ENCODE results near the gene PRKAG2. TPM values are rescaled to one million over a fixed set of nuclear protein-coding genes. Genes with fewer than 3 reads are reported as not detected.

PRKAG2 gene
- total RNA-seq, 1 donor from 2014 or later = 17.9 TPM

DNA sequence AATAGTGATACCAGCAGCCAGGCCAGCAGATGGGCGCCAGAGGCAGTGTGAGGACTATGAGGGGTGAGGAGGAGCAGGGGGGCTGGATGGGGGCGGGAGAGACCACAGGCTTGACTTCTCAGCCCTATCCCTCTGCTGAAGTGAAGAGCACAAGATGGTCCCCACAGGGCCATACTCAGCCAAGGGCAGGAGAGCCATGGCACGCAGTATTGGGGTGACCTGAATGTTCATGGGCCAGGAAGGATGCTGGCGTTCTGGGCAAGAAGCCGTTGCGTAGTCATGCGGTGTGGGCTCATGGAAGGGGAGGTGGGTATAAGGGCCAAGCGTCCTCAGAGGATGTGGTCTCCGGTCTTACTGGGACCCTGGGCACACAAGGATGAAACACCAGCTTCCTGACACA, 146.3 kb downstream of the PRKAG2 start:
- H3K4me3 Mint-ChIP-seq = no peak overlapping the region
- H3K27me3 Mint-ChIP-seq = peaks cover 3% of the 10 kb centered on the region
- no peak overlapping the region for H3K27ac Mint-ChIP-seq
- DNase-seq (ENCODE audit: extremely low spot score, unreplicated experiment) = no peak
- no peaks in the 10 kb centered on the region for H3K36me3 Mint-ChIP-seq
- H3K9me3 Mint-ChIP-seq = no peaks in the 10 kb centered on the region
- peaks cover 24% of the 10 kb centered on the region for H3K4me1 Mint-ChIP-seq (ENCODE audit: unreplicated experiment)
- TF ChIP-seq, protein P1, sequence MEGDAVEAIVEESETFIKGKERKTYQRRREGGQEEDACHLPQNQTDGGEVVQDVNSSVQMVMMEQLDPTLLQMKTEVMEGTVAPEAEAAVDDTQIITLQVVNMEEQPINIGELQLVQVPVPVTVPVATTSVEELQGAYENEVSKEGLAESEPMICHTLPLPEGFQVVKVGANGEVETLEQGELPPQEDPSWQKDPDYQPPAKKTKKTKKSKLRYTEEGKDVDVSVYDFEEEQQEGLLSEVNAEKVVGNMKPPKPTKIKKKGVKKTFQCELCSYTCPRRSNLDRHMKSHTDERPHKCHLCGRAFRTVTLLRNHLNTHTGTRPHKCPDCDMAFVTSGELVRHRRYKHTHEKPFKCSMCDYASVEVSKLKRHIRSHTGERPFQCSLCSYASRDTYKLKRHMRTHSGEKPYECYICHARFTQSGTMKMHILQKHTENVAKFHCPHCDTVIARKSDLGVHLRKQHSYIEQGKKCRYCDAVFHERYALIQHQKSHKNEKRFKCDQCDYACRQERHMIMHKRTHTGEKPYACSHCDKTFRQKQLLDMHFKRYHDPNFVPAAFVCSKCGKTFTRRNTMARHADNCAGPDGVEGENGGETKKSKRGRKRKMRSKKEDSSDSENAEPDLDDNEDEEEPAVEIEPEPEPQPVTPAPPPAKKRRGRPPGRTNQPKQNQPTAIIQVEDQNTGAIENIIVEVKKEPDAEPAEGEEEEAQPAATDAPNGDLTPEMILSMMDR (conservative IDR thresholded peaks at IDR 0.05) = no peak

DNA sequence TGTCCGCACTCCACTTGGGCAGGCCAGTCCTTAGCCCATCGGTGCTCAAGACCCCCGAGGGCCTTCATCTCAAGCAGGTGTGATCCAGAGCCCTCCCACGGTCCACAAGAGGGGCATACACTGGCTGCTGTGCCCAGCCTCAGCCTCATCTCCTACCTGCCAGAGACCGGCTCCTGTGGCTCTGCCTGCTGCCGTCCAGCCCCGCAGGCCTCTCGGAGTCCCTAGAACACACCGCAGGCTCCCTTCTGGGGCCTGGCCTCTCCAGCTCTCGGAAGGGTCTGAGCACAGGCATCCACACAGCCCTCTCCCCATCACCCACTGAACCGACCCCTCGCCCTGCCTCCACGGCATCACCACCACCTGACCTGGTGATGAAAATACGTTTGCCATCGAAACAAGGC, 147.4 kb downstream of the PRKAG2 start:
- Mint-ChIP-seq H3K4me3 (no peak overlapping the region), H3K36me3 (no peaks in the 10 kb centered on the region), H3K27me3 (no peaks in the 10 kb centered on the region), H3K4me1 (ENCODE audit: unreplicated experiment) (peaks cover 18% of the 10 kb centered on the region), H3K9me3 (no peaks in the 10 kb centered on the region), H3K27ac (no peak overlapping the region)
- TF ChIP-seq, protein P1 (conservative IDR thresholded peaks at IDR 0.05) = no peak
- no peak for DNase-seq (ENCODE audit: extremely low spot score, unreplicated experiment)

DNA sequence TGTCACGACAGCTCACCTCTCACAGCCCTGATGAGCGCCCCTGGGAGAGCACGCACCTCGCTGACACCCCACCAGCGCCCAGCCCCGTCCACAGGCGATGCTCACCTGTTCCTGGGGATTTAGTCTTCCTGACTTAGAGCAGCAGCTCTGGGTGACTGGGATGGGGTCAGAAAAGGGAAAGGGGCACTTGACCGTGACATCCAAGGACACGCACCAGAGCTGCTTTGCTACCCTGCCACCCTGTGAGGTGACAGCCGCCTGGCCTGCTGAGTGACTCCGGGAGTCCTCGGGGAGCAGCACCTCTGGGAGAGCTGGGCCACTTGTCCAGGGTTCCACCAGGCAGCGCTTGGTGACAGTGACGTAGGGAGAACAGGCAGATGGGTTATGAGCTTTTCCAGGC, 148.2 kb downstream of the PRKAG2 start:
- no peak for DNase-seq (ENCODE audit: extremely low spot score, unreplicated experiment)
- Mint-ChIP-seq H3K4me3 (no peak overlapping the region), H3K27me3 (no peaks in the 10 kb centered on the region), H3K9me3 (no peaks in the 10 kb centered on the region), H3K4me1 (ENCODE audit: unreplicated experiment) (peaks cover 12% of the 10 kb centered on the region), H3K36me3 (no peaks in the 10 kb centered on the region), H3K27ac (peak overlapping the region; percentile 46)
- TF ChIP-seq, protein P1 (conservative IDR thresholded peaks at IDR 0.05) = no peak

DNA sequence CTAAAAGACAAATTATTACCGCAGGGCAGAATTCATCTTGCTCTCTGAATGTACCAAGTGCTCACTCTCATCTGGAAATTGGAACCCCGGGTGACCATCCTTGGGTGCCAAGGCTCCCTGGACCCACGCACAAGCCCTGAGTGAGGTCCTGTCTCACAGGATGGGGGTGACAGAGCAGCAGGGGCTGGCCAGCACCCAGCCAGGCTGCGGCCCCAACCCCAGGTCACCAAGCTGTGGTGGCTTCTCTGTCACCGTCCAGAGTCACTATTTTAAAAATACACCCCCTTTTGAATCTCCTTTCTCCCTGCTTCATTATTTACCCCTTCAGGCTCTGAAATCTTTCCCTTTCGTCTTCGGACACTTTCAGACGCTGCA, 148.6 kb downstream of the PRKAG2 start:
- DNase-seq (ENCODE audit: extremely low spot score, unreplicated experiment) = no peak
- peak overlapping the region; percentile 46 for H3K27ac Mint-ChIP-seq
- TF ChIP-seq, protein P1 (conservative IDR thresholded peaks at IDR 0.05) = no peak
- H3K27me3 Mint-ChIP-seq = no peaks in the 10 kb centered on the region
- H3K4me1 Mint-ChIP-seq (ENCODE audit: unreplicated experiment) = peaks cover 12% of the 10 kb centered on the region
- no peaks in the 10 kb centered on the region for H3K9me3 Mint-ChIP-seq
- no peak overlapping the region for H3K4me3 Mint-ChIP-seq
- no peaks in the 10 kb centered on the region for H3K36me3 Mint-ChIP-seq

DNA sequence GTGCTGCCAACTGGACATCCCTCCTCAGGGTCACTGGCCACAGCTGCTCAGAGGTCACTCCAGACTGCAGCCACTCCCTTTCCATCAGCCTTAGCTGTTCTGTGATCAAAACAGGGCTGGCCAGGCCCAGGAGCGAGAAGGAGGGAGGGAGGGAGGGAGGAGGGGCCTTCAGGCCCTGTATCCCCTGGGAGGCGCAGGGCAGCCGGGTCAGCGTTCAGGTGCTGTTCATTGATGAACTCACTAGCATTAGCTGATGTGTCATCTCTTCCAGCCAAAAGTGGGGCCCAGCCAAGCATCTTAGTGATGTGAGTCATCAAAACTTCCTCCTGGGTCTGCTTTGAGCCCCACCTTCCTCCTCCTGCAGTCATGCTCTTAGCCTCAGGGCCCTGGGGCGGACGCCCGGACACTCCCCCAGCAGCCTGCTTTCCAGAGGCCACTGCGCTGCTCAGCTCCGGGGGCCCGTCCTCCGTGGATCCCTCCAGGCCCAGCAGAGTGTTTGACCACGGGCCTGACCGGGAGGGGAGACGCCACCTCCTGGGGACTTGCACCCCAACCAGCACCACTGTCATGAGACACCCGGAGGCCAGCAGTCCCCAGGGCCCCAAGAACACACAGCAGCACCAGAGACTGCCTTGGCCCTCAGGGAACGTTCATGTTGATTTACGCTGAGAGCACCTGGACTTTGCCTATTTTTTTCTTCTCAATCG, 149.2 kb downstream of the PRKAG2 start:
- H3K4me3 Mint-ChIP-seq = no peak overlapping the region
- H3K9me3 Mint-ChIP-seq = no peaks in the 10 kb centered on the region
- TF ChIP-seq, protein P1 (conservative IDR thresholded peaks at IDR 0.05) = no peak
- peak overlapping the region; percentile 46 for H3K27ac Mint-ChIP-seq
- H3K36me3 Mint-ChIP-seq = no peaks in the 10 kb centered on the region
- no peak for DNase-seq (ENCODE audit: extremely low spot score, unreplicated experiment)
- H3K4me1 Mint-ChIP-seq (ENCODE audit: unreplicated experiment) = peaks cover 12% of the 10 kb centered on the region
- no peaks in the 10 kb centered on the region for H3K27me3 Mint-ChIP-seq

Measured in type B pancreatic cell (in vitro differentiated cells).